ENCODE data around the gene SNAP47. TPM values are rescaled to one million over a fixed set of nuclear protein-coding genes. Genes with fewer than 3 reads are reported as not detected.

SNAP47 gene
- total RNA-seq, 4 donors from 2014 or later: 35.8 to 51.0 (median 42.9) TPM

GRCh38 chr1:227828786-227829185, 93.6 kb downstream of the SNAP47 start:
- TF ChIP-seq CTCF (IDR thresholded peaks at IDR 0.05) (no peak), EP300 (IDR thresholded peaks at IDR 0.05) (no peak), POLR2AphosphoS5 (IDR thresholded peaks at IDR 0.05) (no peak), POLR2A (IDR thresholded peaks at IDR 0.05) (no peak)
- peaks cover 12% of the 10 kb centered on the region for H3K9me3 ChIP-seq
- no peak overlapping the region for H3K4me3 ChIP-seq
- 88% methylated on average over 2 of the region's 3 CpGs for WGBS
- peaks cover 11% of the 10 kb centered on the region for H3K27me3 ChIP-seq
- H3K4me1 ChIP-seq: no peaks in the 10 kb centered on the region
- DNase-seq (ENCODE audit: low spot score in 2 of 2): no peak
- H3K36me3 ChIP-seq: no peaks in the 10 kb centered on the region
- no peak overlapping the region for H3K27ac ChIP-seq

Other genes with a start within 250 kb of the SNAP47 start
- 1 to 10 TPM; 3.5 to 6.8 (median 5.3) TPM for gene ZNF678, start 171.9 kb upstream of the SNAP47 start, total RNA-seq
- gene JMJD4, start 133 bp upstream of the SNAP47 start, total RNA-seq: 10 to 100 TPM in 3 of 4 donors, 1 to 10 TPM in 1; 9.9 to 24.2 (median 16.5) TPM
- not detected for gene PRSS38, start 80.2 kb downstream of the SNAP47 start, total RNA-seq
- gene WNT9A, start 212.5 kb downstream of the SNAP47 start, total RNA-seq: 1 to 10 TPM in 2 of 4 donors, under 1 TPM in 2; 0.85 to 2.6 (median 1.1) TPM